ENCODE results near the gene PEX11B. TPM values are rescaled to one million over a fixed set of nuclear protein-coding genes. Genes with fewer than 3 reads are reported as not detected.

The PEX11B gene
- total and polyA plus RNA-seq, 2 of the 8 experiments (the other 6 are each of a cell fraction or from before 2014, with no cell fraction given): 9.1 to 15.1 TPM

- H3K79me2 ChIP-seq (ENCODE audit: control insufficient read depth in 1 of 2, insufficient read depth in 2 of 2, low read length in 2 of 2): no peaks in the 10 kb centered on the region
- no peak overlapping the region for H2BK20ac ChIP-seq (ENCODE audit: low read length)
- no peak overlapping the region for H3K9ac ChIP-seq (replicated peaks in 1 of 4; ENCODE audit: extremely low read depth in 1 of 4, low read depth in 3 of 4, low read length in 3 of 4)
- peaks cover 0 to 5% (median 0%) of the 10 kb centered on the region in 4 experiments; a peak in 2 of 7 replicates for H3K4me1 ChIP-seq (replicated peaks in 1 of 4; ENCODE audit: control insufficient read depth in 3 of 4, insufficient read depth in 4 of 4, low read length in 3 of 4)
- H3K9me3 ChIP-seq (ENCODE audit: insufficient read depth in 2 of 2, low read depth in 1 of 2, low read length in 1 of 2): no peaks in the 10 kb centered on the region
- no peak overlapping the region for H3K4ac ChIP-seq (replicated peaks; ENCODE audit: insufficient read length, low read depth, low read length)
- H3K56ac ChIP-seq (replicated peaks; ENCODE audit: insufficient read length, low read depth, low read length): no peak overlapping the region
- no peak overlapping the region for H3K23ac ChIP-seq (ENCODE audit: insufficient read length)
- no peak overlapping the region for H2AFZ ChIP-seq (ENCODE audit: low read length)
- no peak for FAIRE-seq
- ChIA-PET POLR2A (ENCODE audit: partially characterized antibody) (no interaction called here), CTCF (ENCODE audit: partially characterized antibody) (interaction anchor here (1.0 to 1.5 kb wide), 2 partner anchors 17 to 108 kb away, joined by 3 to 4 read pairs; partner anchors contain the start of gene NUDT17)
- peaks cover 0 to 34% (median 20%) of the 10 kb centered on the region in 4 experiments; a peak in 6 of 7 replicates for H3K27me3 ChIP-seq (replicated peaks in 1 of 4; ENCODE audit: control insufficient read depth in 3 of 4, extremely low read depth in 1 of 4, insufficient read depth in 3 of 4, low read length in 3 of 4)
- H3K27ac ChIP-seq (ENCODE audit: low read depth, low read length): no peak overlapping the region
- no peak overlapping the region for H2BK15ac ChIP-seq (ENCODE audit: low read length)
- no peak overlapping the region for H3K18ac ChIP-seq (ENCODE audit: extremely low read depth, low read length)
- H4K8ac ChIP-seq (ENCODE audit: extremely low read depth, insufficient read depth, low read length): no peak overlapping the region
- no peaks in the 10 kb centered on the region for H4K20me1 ChIP-seq (replicated peaks in 1 of 2; ENCODE audit: control insufficient read depth in 1 of 2, insufficient read depth in 2 of 2, low read length in 2 of 2)
- no peak overlapping the region for H2BK5ac ChIP-seq (ENCODE audit: low read depth, low read length)
- 78% methylated on average over 6 of the region's 6 CpGs; no CpG with 5 or more reads in 1 of the 2 experiments for WGBS, 2 experiments (ENCODE audit: extremely low coverage in 1 of 2, insufficient coverage in 1 of 2, insufficient read length in 1 of 2, insufficient replicate concordance in 2 of 2, low coverage in 1 of 2, low lambda C conversion rate in 2 of 2, missing lambda C conversion rate in 1 of 2)
- peaks cover 3% of the 10 kb centered on the region for H3K23me2 ChIP-seq (ENCODE audit: low read depth, low read length)
- no peaks in the 10 kb centered on the region for H3K79me1 ChIP-seq (ENCODE audit: low read depth, low read length)
- H2BK12ac ChIP-seq (ENCODE audit: low read depth, low read length): no peak overlapping the region
- H4K91ac ChIP-seq (replicated peaks; ENCODE audit: insufficient read length, low read length): no peak overlapping the region
- H3K14ac ChIP-seq (ENCODE audit: insufficient read length): no peak overlapping the region
- H2AK5ac ChIP-seq (ENCODE audit: low read depth, low read length): no peak overlapping the region
- no peak overlapping the region for H3K4me2 ChIP-seq (ENCODE audit: insufficient read depth in 1 of 2, low read depth in 2 of 2, low read length in 2 of 2)
- H3K4me3 ChIP-seq (ENCODE audit: extremely low read depth in 1 of 4, insufficient read depth in 2 of 4, low read depth in 3 of 4, low read length in 4 of 4): no peak overlapping the region
- no peak for DNase-seq (ENCODE audit: low read depth in 1 of 2, low spot score in 2 of 2)
- no peak overlapping the region for H4K5ac ChIP-seq (ENCODE audit: insufficient read length, low read depth, low read length)
- no peaks in the 10 kb centered on the region for H3K36me3 ChIP-seq (ENCODE audit: control insufficient read depth in 2 of 4, insufficient read depth in 4 of 4, low read length in 3 of 4)
- no peak overlapping the region for H2BK120ac ChIP-seq (replicated peaks; ENCODE audit: low read depth, low read length)
- TF ChIP-seq SUZ12 (IDR thresholded peaks at IDR 0.05; ENCODE audit: low read length): no peak
- TF ChIP-seq SAP30 (IDR thresholded peaks at IDR 0.05; ENCODE audit: insufficient read depth, insufficient replicate concordance, low read length): no peak
- no peak for TF ChIP-seq ASH2L (IDR thresholded peaks at IDR 0.05; ENCODE audit: low read length)
- no peak for TF ChIP-seq MAFK (IDR thresholded peaks at IDR 0.05; ENCODE audit: low read depth, low read length)
Measured at GRCh38 chr1:145953861-145954260, 35.3 kb upstream of the PEX11B start.
